A549 treated with CpdA at 1 μM for 4 hours (cell line): ENCODE measurements around the gene OR51G1. TPM values are rescaled to one million over a fixed set of nuclear protein-coding genes. Genes with fewer than 3 reads are reported as not detected.

Experiments used
- total RNA-seq: library from RNA; stranded (reverse); fragments of 200-300 nt; extraction: Qiagen RNA extraction; gene quantifications from 5 replicates; pipeline ENCODE4 v1.2.3, GENCODE V29; 2022; ENCODE audit warnings: low read depth

Gene OR51G1
- total RNA-seq: not detected in 5 replicates

GRCh38 chr11:4924239-4924638, at the start of gene OR51G1:
TSS of gene OR51G1 (minus strand) at chr11:4924339. CDS start at chr11:4924339, 0 bp downstream.

GRCh38 chr11:4955613-4956012, 31.5 kb upstream of the OR51G1 start, which contains the start of gene OR51A2:
TSS of gene OR51A2 (minus strand) at chr11:4955713. CDS start at chr11:4955713, 0 bp downstream.

GRCh38 chr11:4947505-4947904, 23.4 kb upstream of the OR51G1 start, which contains the start of gene OR51A4:
TSS of gene OR51A4 (minus strand) at chr11:4947605. CDS start at chr11:4947100, 505 bp downstream.

GRCh38 chr11:4919250-4919649, 4.9 kb downstream of the OR51G1 start, which contains the start of gene OR51G2:
TSS of gene OR51G2 (minus strand) at chr11:4919350. CDS start at chr11:4915663, 3,687 bp downstream.

GRCh38 chr11:4903484-4903883, 20.7 kb downstream of the OR51G1 start, which contains the start of gene OR51A7:
TSS of gene OR51A7 (plus strand) at chr11:4903783. CDS start at chr11:4907370, 3,587 bp downstream.

GRCh38 chr11:4881860-4882500, 42.2 kb downstream of the OR51G1 start, which contains the start of gene OR51T1:
TSS of gene OR51T1 (plus strand) at chr11:4881900. CDS start at chr11:4881900, 0 bp downstream.

Other genes with a start within 250 kb of the OR51G1 start
- gene OR51E2, start 226.5 kb downstream of the OR51G1 start, total RNA-seq: 0.02 to 0.14 TPM in 2 of 5 replicates, not detected in the others
- gene MMP26, start 219.6 kb downstream of the OR51G1 start, total RNA-seq: not detected in 5 replicates
- gene OR51F1, start 154.4 kb downstream of the OR51G1 start, total RNA-seq: not detected in 5 replicates
- not detected in 5 replicates for gene OR52R1, start 120.0 kb downstream of the OR51G1 start, total RNA-seq
- not detected in 5 replicates for gene OR51F2, start 103.0 kb downstream of the OR51G1 start, total RNA-seq
- not detected in 5 replicates for gene OR51S1, start 75.1 kb downstream of the OR51G1 start, total RNA-seq
- gene OR51T1, start 42.4 kb downstream of the OR51G1 start, total RNA-seq: not detected in 5 replicates
- gene OR51A7, start 20.6 kb downstream of the OR51G1 start, total RNA-seq: not detected in 5 replicates
- gene OR51G2, start 5.0 kb downstream of the OR51G1 start, total RNA-seq: not detected in 5 replicates
- not detected in 5 replicates for gene OR51A4, start 23.3 kb upstream of the OR51G1 start, total RNA-seq
- gene OR51A2, start 31.4 kb upstream of the OR51G1 start, total RNA-seq: not detected in 5 replicates
- not detected in 5 replicates for gene OR51L1, start 70.5 kb upstream of the OR51G1 start, total RNA-seq
- not detected in 5 replicates for gene OR52J3, start 122.2 kb upstream of the OR51G1 start, total RNA-seq
- gene OR52E2, start 135.3 kb upstream of the OR51G1 start, total RNA-seq: not detected in 5 replicates
- not detected in 5 replicates for gene OR52E1, start 145.2 kb upstream of the OR51G1 start, total RNA-seq
- not detected in 5 replicates for gene OR52A5, start 214.0 kb upstream of the OR51G1 start, total RNA-seq
- not detected in 5 replicates for gene OR52A1, start 230.4 kb upstream of the OR51G1 start, total RNA-seq